ENCODE data around the gene CARNS1. TPM values are rescaled to one million over a fixed set of nuclear protein-coding genes. Genes with fewer than 3 reads are reported as not detected.
A peak's percentile ranks its signal among the peaks of the same experiment; 100 is the strongest.
"Not testable (repeated sequence)": the region's sequence is repeated elsewhere in the genome, so short reads cannot be mapped to it uniquely, and the experiment has no call there.

Gene CARNS1
- total RNA-seq, 1 experiment from 2014 or later = 0.34 TPM

DNA sequence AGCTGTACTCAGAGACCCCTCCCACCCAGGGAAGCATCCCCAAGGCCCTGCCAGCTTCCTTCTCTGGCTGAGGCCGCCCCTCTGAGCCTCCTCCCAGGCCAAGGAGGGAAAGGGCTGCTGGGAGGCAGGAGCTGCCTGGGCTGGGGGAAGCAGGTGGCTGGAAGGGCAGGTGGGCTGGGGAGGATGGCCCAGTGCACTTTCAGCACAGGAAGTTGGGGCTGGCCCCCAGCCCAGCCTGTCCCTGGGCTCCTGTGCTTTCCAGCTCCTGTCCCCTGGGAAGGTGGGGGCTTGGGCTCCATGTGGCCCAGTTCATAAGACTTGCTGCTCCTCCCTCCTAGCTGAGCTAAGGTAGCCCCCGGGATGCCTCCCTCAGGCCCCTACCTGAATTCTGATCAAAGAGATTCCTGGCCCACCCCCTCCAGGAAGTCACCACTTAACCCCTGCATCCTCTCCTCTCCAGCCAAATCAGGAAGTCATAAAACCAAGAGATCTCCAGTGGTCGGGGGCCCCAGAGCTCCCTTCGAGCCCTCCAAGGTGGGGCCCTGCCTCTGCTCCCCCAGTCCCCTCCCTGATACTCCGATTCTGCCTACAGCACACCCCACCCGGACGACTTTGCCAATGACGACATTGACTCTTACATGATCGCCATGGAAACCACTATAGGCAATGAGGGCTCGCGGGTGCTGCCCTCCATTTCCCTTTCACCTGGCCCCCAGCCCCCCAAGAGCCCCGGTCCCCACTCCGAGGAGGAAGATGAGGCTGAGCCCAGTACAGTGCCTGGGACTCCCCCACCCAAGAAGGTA lies 18.7 kb upstream of the CARNS1 start:
- DNase-seq (ENCODE audit: low read depth) = no peak

DNA sequence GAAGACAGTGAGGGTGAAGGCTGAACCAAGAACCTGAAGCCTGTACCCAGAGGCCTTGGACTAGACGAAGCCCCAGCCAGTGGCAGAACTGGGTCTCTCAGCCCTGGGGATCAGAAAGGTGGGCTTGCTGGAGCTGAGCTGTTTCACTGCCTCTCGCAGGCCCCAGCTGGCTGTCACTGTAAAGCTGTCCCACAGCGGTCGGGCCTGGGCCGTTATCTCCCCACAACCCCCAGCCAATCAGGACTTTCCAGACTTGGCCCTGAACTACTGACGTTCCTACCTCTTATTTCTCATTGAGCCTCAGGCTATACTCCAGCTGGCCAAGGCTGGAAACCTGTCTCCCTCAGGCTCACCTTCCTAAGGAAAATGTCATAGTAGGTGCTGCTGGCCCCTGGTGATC lies 17.9 kb upstream of the CARNS1 start:
- DNase-seq (ENCODE audit: low read depth) = no peak

DNA sequence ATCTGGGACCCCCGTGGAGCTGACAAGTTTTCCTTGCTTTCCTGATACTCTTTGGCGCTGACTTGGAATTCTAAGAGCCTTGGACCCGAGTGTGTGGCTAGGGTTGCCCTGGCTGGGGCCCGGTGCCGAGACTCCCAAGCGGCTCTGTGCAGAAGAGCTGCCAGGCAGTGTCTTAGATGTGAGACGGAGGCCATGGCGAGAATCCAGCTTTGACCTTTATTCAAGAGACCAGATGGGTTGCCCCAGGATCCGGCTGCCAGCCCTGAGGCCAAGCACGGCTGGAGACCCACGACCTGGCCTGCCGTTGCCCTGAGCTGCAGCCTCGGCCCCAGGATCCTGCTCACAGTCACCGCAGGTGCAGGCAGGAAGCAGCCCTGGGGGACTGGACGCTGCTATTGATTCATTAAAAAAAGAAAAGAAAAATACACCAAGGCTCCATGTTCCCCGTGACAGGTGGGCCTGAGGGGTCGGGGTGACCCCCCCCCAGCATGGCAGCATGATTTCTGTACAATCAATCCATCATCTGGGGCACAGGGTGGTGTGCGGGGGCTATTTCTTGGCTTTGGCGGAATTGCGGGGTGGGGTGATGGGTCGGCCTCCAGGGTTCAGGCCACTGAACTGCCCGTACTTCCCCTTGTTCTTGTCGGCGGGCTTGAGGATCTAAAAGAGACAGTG lies 17.4 kb upstream of the CARNS1 start:
- no peak for DNase-seq (ENCODE audit: low read depth)

DNA sequence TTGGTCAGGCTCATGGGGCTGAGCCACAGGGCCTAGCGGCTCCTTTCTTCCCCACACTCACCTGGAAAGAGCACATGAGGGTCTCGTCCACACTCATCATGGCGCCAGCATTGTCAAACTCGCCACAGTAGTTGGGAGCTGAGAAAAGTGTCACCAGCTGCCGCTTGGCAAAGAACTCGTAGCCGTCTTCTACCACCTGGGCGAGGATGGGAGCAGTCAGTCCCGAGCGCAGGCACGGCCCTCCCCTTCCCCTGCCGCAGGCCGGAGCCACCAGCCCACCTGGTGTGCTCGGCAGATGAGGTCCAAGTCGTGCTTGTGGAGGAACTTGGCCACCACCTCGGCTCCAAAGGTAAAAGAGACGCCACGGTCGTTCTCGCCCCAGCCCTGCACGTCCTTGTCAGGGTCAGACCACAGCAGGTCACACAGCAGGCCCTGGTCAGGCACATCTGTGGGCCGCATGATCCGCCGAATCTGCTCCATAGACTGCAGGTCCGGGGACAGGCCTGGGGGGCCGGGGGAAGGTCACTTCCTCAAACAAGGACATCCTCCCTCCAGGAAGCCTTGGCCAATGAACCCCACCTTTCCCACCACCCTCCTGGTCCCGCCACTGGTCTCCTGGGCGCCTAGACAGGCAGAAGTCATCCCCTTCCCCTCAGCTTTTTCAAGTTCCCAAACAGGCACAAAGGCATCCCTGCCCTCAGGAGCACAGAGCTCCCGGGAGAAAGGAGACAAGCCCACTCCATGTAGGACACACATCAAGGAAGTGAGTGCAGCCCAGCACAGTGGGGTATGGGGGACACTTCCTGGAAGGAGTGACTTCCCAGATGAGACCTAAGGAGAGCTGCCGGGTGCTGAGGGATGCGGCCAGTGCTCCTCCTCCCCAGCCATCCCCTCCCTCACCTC lies 16.6 kb upstream of the CARNS1 start:
- no peak for DNase-seq (ENCODE audit: low read depth)

DNA sequence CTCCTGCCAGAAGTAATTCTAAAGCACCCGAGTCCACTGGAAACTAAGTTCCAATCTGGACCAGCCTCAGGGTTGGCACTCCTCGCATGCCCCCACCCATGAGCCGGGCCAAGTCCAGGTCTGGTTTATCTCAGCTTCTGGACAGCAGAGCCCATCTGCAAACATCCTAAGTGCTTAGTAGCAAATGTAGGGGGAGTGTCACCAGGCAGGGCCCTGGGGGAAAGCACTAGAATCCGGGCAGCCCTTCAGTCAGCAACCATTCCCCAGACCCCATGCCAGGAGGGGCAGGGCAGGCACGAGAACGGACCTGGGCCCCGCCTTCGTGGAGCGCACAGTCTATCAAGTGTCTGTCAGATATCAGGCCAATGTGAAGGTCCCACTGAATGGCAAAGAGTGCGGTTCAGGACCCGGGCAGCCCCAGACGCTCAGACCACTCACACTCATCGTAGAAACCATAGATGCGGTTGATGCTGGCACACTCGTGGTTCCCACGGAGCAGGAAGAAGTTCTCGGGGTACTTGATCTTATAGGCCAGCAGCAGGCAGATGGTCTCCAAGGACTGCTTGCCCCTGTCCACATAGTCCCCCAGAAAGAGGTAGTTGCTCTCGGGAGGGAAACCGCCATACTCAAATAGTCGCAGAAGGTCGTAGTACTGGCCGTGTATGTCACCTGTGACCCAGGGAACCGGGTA lies 15.1 kb upstream of the CARNS1 start:
- no peak for DNase-seq (ENCODE audit: low read depth)

DNA sequence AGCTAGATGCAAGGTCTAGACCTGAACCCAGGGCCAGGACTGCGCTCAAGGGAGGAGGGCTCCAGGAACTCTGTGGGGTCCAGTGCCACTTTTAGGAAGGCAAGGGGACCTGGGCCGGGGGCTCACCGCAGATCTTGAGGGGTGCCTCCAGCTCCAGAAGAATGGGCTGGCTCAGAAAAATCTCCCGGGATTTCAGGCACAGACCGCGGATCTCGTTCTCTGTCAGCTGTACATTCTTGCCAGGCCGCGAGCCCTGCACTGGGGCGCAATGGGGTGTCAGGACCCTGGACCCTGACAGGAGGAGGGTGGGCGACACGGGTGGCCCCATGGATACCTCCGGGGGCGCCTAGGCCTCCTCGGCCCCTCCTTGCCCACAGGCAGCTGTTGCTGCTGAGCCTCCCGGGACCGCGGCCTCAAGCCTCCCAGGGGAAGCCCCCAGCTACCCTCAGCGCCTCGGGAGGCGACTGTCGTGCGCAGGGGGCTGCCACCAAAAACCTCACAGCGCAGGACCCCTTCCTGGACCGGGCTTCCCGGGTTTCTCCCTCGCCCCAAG lies 14.5 kb upstream of the CARNS1 start:
- no peak for DNase-seq (ENCODE audit: low read depth)

DNA sequence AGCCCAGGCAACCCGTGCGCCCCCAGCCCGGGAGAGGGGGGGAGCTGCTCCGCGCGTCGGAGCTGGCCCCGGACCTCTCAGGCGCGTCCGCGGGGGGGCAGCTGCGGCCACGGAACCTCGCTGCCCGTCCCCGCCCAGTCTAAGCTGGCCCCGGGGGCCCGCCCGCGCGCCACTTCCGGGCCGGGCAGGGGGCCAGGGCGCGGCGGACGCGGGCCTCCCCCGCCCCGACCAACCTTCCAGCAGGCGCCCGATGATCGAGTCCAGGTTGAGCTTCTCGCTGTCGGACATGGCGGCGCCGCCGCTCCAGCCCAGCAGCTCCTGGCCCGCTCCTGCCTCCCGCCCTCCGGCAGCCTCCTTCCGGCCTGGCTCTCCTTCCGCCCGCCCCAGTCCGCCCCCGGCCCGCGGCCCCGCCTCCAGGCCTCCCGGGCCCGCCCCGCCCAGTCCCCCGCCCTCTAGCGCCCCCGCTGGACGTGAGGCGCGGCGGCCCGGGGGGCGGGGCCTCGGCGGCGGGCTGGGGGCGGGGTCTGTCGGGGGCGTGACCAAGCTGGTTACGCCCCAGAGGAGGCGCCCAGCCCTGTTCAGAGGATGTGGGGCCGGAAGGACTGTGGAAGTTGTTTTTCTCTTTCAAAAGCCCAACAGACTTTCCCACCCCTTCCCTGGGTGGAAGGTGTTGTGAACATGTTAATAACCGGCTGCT lies 13.8 kb upstream of the CARNS1 start, which contains the start of gene PPP1CA:
Gene PPP1CA (minus strand): TSS at position 364 of the 697 bp plus-strand sequence. CDS start 76 bp downstream, at position 288.
- peak; percentile 94 for DNase-seq (ENCODE audit: low read depth)

DNA sequence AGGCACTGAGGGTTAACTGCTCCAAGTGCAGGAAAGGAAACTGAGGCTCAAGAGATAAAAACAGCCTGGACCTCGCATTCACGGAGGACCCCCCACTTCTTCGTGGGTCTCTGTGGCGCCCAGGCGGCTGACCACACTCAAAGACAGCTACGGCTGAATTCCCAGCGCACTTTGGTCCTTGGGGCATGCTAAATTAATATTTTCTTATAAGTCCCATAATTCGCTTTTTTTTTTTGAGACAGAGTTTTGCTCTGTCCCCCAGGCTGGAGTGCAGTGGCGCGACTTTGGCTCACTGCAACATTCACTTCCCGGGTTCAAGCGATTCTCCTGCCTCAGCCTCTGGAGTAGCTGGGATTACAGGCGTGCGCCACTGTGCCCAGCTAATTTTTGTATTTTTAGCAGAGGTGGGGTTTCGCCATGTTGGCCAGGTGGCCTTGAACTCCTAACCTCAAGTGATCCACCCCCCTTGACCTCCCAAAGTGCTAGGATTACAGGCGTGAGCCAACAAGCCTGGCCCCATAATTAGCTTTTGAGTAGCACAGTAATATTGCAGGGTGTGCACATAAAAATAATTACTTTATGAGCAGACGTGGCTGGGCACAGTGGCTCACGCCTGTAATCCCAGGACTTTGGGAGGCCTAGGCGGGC lies 13.2 kb upstream of the CARNS1 start:
- not testable (repeated sequence) for DNase-seq (ENCODE audit: low read depth)

DNA sequence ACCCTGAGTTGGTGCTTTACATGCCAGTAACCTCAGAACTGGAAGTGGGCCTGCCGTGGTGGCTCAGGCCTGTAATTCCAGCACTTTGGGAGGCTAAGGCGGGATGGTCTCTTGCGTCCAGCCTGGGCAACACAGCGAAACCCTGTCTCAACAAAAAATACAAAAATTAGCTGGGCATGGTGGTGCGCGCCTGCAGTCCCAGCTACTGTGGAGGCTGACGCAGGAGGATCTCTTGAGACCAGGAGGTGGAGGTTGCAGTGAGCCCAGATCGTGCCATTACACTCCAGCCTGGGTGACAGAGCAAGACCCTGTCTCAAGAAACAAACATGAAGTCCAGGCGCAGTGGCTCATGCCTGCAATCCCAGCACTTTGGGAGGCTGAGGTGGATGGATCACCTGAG lies 12.4 kb upstream of the CARNS1 start:
- DNase-seq (ENCODE audit: low read depth) = not testable (repeated sequence)

DNA sequence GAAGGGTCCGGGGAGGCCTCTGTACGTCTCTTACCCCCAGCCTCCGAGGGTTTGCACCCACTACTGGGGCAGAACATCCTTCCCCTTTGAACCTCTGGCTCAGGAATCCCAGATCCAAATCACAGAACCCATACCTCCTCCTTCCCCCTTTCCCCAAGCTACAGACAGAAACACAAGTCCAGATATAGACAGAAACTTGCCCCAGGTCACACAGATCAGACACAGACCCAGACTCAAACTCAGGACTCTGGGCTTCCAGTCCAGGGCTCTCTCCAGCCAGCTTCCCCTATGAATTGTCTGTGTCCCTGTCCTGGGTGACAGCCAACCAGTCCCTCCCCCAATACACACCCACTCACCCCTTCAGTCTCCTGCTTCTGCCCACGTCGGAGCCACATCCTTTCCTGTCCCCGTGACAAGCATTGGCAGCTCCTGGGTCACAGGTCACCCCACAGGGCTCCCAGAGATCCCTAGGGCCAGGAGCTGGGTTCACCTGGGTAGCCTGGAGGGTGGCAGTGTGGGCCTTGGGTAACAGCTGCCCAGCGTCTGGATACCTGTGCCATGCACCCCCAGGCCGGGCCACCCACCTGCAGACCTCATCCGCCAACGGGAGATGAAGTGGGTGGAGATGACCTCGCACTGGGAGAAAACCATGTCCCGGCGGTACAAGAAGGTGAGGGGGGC lies 10.8 kb upstream of the CARNS1 start:
- no peak for DNase-seq (ENCODE audit: low read depth)

DNA sequence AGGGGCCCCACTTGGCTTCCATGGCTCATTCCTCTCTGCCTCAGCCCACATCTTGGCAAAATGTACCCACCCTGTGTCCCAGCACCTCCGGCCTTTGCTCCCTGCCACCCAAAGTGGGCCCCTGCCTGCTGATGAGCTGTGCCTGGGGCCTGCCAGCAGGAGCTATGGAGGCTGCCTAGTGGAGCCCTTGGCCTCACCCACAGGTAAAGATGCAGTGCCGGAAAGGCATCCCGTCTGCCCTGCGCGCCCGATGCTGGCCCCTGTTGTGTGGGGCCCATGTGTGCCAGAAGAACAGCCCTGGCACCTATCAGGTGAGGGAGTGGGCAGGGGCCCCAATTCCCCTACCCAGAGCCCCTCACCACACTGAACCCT lies 10.3 kb upstream of the CARNS1 start:
- DNase-seq (ENCODE audit: low read depth) = no peak

DNA sequence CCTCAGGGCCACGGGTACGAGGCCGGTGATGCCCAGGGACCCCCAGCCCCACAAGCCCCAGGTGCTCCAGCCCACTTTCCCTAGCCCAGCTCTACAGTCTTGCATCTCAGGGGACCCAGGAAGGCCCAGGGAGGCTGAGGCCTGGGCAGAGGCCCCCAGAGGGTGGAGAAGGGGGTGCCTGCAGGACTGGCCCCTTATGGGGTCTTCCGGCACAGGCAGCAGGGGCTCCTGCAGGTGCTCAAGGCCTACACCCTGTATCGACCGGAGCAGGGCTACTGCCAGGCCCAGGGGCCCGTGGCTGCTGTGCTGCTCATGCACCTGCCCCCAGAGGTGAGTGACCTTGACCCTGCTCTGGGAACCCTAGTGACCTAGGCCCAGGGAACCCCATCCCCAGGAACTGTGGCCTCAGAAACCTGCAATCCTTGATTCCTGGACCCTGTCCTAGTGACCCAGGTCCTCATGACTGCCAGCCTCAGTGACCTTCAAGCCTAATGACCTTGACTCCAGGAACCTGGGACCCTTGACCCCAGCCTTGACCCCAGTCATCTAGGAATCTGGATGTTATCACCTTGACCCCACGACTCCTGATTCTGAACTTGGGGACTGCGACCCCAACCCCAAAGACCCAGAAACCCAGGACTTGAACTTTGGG lies 9.7 kb upstream of the CARNS1 start:
- no peak for DNase-seq (ENCODE audit: low read depth)

DNA sequence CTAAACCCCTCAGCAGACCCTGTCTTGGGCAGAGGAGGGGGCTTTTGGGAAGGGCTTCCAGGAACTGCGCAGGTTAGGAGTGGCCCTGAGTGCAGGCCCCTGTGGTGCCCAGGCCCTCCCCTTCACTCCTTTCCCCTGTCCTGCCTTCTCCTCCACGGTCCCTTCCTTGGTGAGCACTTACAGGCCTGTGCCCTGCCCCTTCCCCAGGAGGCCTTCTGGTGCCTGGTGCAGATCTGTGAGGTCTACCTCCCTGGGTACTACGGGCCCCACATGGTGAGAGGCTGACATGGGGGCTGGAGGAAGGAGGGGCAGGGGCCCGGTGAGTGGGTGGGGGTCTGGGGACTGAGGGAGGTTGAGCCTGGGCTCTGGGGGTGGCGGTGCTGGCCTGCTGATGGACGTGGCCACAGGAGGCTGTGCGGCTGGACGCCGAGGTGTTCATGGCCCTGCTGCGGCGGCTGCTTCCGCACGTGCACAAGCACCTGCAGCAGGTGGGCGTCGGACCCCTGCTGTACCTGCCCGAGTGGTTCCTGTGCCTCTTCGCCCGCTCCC lies 9.0 kb upstream of the CARNS1 start:
- DNase-seq (ENCODE audit: low read depth) = no peak

DNA sequence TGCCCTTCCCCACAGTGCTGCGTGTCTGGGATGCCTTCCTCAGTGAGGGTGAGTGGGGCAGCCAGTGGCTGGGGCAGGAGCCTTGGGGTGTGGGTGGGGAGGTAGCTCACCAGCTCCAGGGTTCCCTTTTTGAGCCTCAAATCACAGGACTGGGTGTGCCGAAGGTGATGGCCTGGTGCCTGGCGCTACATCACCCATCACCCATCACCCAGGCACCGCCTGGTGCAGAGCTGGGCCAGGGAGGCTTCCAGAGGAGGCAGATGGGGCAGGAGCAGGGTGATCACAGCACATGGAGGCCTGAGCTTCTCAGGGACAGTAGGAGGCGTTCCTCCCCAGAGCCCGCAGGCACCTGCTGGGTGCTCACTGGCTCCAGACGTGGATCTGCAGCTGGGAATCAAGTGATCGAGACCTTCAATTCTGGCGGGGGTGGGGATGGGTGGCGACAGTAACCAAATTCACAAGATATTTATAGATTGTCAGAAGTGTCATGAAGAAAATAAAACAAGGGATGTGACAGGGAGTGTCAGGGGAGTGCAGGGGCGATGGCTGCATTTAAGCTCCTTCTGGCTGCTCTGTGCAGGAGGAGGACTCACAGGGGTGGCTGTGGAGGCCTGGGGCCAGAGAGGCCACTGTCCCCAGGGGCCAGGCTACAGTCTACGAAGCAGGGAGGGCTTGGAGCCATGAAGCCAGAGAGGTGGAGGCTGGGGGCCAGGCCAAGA lies 8.3 kb upstream of the CARNS1 start:
- DNase-seq (ENCODE audit: low read depth) = no peak

DNA sequence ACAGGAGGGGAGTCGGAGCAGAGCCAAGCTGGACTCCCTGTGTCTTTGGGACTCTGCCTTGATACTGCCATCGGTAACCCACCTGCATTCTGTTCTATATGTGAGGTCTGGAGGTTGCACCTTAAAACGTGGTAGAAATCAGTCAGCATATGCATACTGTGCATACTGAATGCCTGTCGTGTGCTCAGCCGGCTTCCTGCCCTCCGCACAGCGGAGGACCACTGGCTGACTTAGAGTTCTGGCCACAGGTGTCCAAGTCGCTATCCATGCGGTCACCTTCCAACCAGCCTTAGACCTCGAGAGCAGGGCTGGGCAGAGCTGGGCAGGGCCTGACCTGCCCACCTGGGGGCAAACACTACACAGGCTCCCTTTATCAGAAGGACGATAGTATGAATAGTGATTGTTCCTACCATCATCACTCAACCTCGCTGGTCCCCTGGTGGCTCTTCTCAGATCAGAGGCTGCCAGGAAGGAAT lies 7.8 kb upstream of the CARNS1 start:
- DNase-seq (ENCODE audit: low read depth) = no peak

DNA sequence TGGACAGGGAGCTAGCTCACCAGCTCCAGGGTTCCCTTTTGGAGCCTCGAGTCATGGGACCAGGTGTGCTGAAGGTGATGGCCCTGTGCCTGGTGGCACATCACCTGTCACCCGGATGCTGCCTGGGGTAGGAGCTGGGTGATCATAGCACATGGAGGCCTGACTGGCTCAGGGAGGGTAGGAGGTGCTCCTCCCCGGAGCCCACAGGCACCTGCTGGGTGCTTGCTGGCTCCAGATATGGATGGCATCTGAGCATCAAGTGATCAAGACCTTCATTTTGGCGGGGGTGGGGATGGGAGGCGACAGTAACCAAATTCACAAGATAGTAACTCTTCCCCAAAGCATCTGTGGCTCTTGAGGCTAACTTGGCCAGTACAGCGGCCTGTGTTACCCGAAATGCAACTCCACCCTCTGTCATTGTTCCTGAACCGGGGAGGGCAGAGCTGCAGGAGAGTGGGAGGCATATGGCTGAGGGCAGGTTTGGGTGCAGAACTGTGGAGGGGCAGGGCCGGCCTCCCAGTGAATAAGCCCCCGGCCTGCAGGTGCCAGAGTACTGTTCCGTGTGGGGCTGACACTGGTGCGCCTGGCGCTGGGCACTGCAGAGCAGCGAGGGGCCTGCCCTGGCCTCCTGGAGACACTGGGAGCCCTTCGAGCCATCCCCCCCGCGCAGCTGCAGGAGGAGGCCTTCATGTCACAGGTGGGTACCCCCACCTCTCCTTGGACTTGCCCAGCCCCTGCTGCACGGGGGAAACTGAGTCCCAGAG lies 6.9 kb upstream of the CARNS1 start:
- DNase-seq (ENCODE audit: low read depth) = no peak

DNA sequence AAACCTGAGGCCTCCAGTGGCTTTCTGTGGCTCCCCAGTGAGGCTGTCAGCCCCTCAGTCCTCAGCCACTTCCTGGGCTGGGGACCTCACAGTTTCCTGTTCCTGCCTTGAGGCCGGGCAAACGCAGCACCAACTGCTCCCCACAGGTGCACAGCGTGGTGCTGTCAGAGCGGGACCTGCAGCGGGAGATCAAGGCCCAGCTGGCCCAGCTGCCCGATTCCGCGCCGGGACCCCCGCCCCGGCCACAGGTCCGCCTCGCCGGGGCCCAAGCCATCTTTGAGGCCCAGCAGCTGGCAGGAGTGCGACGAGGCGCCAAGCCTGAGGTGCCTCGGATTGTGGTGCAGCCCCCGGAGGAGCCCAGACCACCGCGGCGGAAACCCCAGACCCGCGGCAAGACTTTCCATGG lies 6.2 kb upstream of the CARNS1 start:
- DNase-seq (ENCODE audit: low read depth) = no peak

Measured in Daoy (cell line).